ENCODE results near the gene ALKBH7. TPM values are rescaled to one million over a fixed set of nuclear protein-coding genes. Genes with fewer than 3 reads are reported as not detected.
"Not testable (repeated sequence)": the region's sequence is repeated elsewhere in the genome, so short reads cannot be mapped to it uniquely, and the experiment has no call there.

The ALKBH7 gene
- 39.9 TPM for total RNA-seq

GRCh38 chr19:6372594-6373095 is at the start of gene ALKBH7:
ALKBH7 (plus strand) TSS chr19:6372794; CDS start chr19:6372821, 27 bp downstream.
- DNase-seq (ENCODE audit: low spot score in 2 of 2) (peak; percentile 89 to 94), FAIRE-seq (peak; percentile 99)

- DNase-seq (ENCODE audit: low spot score in 2 of 2) (no peak), FAIRE-seq (no peak)
Measured at GRCh38 chr19:6324757-6325156, 47.8 kb upstream of the ALKBH7 start.

GRCh38 chr19:6325614-6326013 is 47.0 kb upstream of the ALKBH7 start:
- FAIRE-seq (no peak), DNase-seq (ENCODE audit: low spot score in 2 of 2) (no peak)

- FAIRE-seq (no peak), DNase-seq (ENCODE audit: low spot score in 2 of 2) (no peak)
Measured at GRCh38 chr19:6326815-6327214, 45.8 kb upstream of the ALKBH7 start.

- FAIRE-seq (no peak), DNase-seq (ENCODE audit: low spot score in 2 of 2) (no peak)
Measured at GRCh38 chr19:6333439-6333838, 39.2 kb upstream of the ALKBH7 start, which contains the start of gene ACER1. ACER1 (minus strand) TSS chr19:6333612; CDS start chr19:6333551, 61 bp downstream.

GRCh38 chr19:6334490-6335285 is 37.9 kb upstream of the ALKBH7 start:
- FAIRE-seq: peak; percentile 24

GRCh38 chr19:6340493-6341201 is 31.9 kb upstream of the ALKBH7 start:
- peak in 1 of 2 donors; percentile 25 for DNase-seq (ENCODE audit: low spot score in 2 of 2)
- FAIRE-seq: no peak

More at GRCh38 chr19:6334490-6335285, 37.9 kb upstream of the ALKBH7 start:
- DNase-seq (ENCODE audit: low spot score in 2 of 2): no peak

GRCh38 chr19:6343462-6343861 is 29.1 kb upstream of the ALKBH7 start:
- FAIRE-seq: no peak
- DNase-seq (ENCODE audit: low spot score in 2 of 2): no peak

GRCh38 chr19:6349271-6349670 is 23.3 kb upstream of the ALKBH7 start:
- not testable (repeated sequence) for DNase-seq (ENCODE audit: low spot score in 2 of 2); FAIRE-seq

- FAIRE-seq: no peak
Measured at GRCh38 chr19:6350688-6351087, 21.9 kb upstream of the ALKBH7 start.

GRCh38 chr19:6352381-6353165 is 20.0 kb upstream of the ALKBH7 start:
- no peak for FAIRE-seq
- DNase-seq (ENCODE audit: low spot score in 2 of 2): no peak

More at GRCh38 chr19:6350688-6351087, 21.9 kb upstream of the ALKBH7 start:
- DNase-seq (ENCODE audit: low spot score in 2 of 2): no peak

- no peak for FAIRE-seq
- DNase-seq (ENCODE audit: low spot score in 2 of 2): no peak
Measured at GRCh38 chr19:6354098-6354674, 18.4 kb upstream of the ALKBH7 start.

GRCh38 chr19:6355321-6356040 is 17.1 kb upstream of the ALKBH7 start:
- DNase-seq (ENCODE audit: low spot score in 2 of 2); FAIRE-seq: not testable (repeated sequence)

- no peak for DNase-seq (ENCODE audit: low spot score in 2 of 2)
- FAIRE-seq: no peak
Measured at GRCh38 chr19:6357174-6357573, 15.4 kb upstream of the ALKBH7 start.

GRCh38 chr19:6358003-6358402 is 14.6 kb upstream of the ALKBH7 start:
- FAIRE-seq: no peak

GRCh38 chr19:6359568-6360341 is 12.8 kb upstream of the ALKBH7 start:
- DNase-seq (ENCODE audit: low spot score in 2 of 2): no peak
- no peak for FAIRE-seq

More at GRCh38 chr19:6358003-6358402, 14.6 kb upstream of the ALKBH7 start:
- no peak for DNase-seq (ENCODE audit: low spot score in 2 of 2)

- not testable (repeated sequence) for DNase-seq (ENCODE audit: low spot score in 2 of 2); FAIRE-seq
Measured at GRCh38 chr19:6360445-6360844, 12.1 kb upstream of the ALKBH7 start.

- FAIRE-seq; DNase-seq (ENCODE audit: low spot score in 2 of 2): not testable (repeated sequence)
Measured at GRCh38 chr19:6360857-6361216, 11.8 kb upstream of the ALKBH7 start.

- FAIRE-seq (no peak), DNase-seq (ENCODE audit: low spot score in 2 of 2) (no peak)
Measured at GRCh38 chr19:6362027-6362350, 10.6 kb upstream of the ALKBH7 start.

Data from frontal cortex (tissue), 4 donors.